Activated CD4-positive, alpha-beta memory T cell treated with anti-CD3 and anti-CD28 coated beads for 36 hours (primary cell): ENCODE measurements around the gene CARM1. TPM values are rescaled to one million over a fixed set of nuclear protein-coding genes. Genes with fewer than 3 reads are reported as not detected.

Experiments used
- CTCF ChIA-PET: fragments of 350-600 bp; sonication (Branson Sonifier 250); formaldehyde crosslinking; loops from one replicate; lab custom pipeline; 2021; ENCODE audit warnings: antibody characterized with exemption, inconsistent platforms; lab: Charles Lee
- POLR2A ChIA-PET: fragments of 350-600 bp; sonication (Branson Sonifier 250); formaldehyde crosslinking; loops from one replicate; lab custom pipeline; 2021; ENCODE audit warnings: antibody characterized with exemption; lab: Charles Lee
- DNase-seq: peaks from one replicate; pipeline ENCODE4 v3.0.0-alpha.2; 2020
- H3K27ac Mint-ChIP-seq: one replicate; pipeline ENCODE4 v1.8.0; 2021; ENCODE audit warnings: mixed read lengths
- H3K27me3 Mint-ChIP-seq: one replicate; pipeline ENCODE4 v1.8.0; 2021; ENCODE audit warnings: mixed read lengths
- H3K36me3 Mint-ChIP-seq: one replicate; pipeline ENCODE4 v1.8.0; 2021; ENCODE audit warnings: mixed read lengths
- H3K4me1 Mint-ChIP-seq: one replicate; pipeline ENCODE4 v1.8.0; 2021; ENCODE audit warnings: low read depth, mixed read lengths
- H3K4me3 Mint-ChIP-seq: one replicate; pipeline ENCODE4 v1.8.0; 2021; ENCODE audit warnings: mild to moderate bottlenecking, mixed read lengths
- H3K9me3 Mint-ChIP-seq: one replicate; pipeline ENCODE4 v1.8.0; 2021; ENCODE audit warnings: mixed read lengths
- intact Hi-C: fragments of 100-400 bp; cut with micrococcal nuclease; formaldehyde crosslinking; loops from one replicate; pipeline ENCODE4 v1.15.1; 2023
- total RNA-seq, 2 experiments: library from RNA; stranded (reverse); gene quantifications; one replicate each; pipeline ENCODE4 v1.2.3, GENCODE V29; 2021

CARM1 gene
- total RNA-seq, 2 experiments from 2014 or later: 75.0 to 78.3 TPM

DNA sequence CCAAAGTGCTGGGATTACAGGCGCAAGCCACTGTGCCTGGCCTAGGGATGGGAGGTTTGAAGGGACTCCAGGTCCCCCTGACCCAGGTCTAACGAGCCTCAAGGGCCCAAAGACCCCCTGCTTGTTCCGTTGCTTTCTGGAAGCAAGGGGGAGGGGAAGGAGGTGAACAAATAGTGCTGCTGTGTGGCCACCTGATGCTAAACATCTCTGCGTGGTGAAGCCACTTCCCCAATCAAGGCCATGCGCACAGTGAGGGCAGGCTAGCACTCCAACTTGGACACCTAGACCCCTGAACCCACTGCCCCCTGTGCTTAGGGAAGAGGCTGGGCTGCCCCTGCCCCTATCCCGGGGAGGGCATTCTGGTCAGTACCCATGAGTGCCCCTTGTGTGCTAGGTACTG lies 24.0 kb downstream of the CARM1 start:
- ChIA-PET POLR2A (no interaction called here), CTCF (no interaction called here)
- Mint-ChIP-seq H3K27ac (no peak overlapping the region), H3K4me3 (no peak overlapping the region), H3K4me1 (peaks cover 11% of the 10 kb centered on the region), H3K36me3 (no peaks in the 10 kb centered on the region), H3K27me3 (no peaks in the 10 kb centered on the region), H3K9me3 (no peaks in the 10 kb centered on the region)
- intact Hi-C loops: no loop called here
- DNase-seq: no peak

DNA sequence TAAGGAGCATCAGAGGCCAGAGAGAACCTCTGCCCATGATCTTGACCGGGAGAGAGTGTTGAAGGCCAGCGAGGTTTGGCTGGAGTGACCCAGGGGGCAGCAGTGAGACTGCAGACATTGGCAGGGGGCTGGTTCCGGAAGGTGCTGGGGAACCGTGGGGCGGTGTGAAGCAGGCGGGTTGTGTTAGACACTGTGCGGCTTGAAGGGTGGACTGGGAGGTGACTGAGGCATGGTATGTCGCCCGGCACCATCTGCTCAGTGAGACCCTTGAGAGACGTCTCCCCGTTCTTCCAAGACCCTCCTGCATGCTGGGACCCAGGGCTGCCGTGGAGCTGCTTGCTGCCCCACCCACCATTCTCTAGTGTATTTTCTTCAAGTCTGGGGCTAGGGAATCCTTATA lies 24.6 kb downstream of the CARM1 start:
- H3K36me3 Mint-ChIP-seq: no peaks in the 10 kb centered on the region
- no peaks in the 10 kb centered on the region for H3K27me3 Mint-ChIP-seq
- ChIA-PET CTCF (no interaction called here), POLR2A (no interaction called here)
- intact Hi-C loops: no loop called here
- H3K27ac Mint-ChIP-seq: no peak overlapping the region
- H3K4me3 Mint-ChIP-seq: no peak overlapping the region
- no peak for DNase-seq
- H3K9me3 Mint-ChIP-seq: no peaks in the 10 kb centered on the region
- peaks cover 11% of the 10 kb centered on the region for H3K4me1 Mint-ChIP-seq

DNA sequence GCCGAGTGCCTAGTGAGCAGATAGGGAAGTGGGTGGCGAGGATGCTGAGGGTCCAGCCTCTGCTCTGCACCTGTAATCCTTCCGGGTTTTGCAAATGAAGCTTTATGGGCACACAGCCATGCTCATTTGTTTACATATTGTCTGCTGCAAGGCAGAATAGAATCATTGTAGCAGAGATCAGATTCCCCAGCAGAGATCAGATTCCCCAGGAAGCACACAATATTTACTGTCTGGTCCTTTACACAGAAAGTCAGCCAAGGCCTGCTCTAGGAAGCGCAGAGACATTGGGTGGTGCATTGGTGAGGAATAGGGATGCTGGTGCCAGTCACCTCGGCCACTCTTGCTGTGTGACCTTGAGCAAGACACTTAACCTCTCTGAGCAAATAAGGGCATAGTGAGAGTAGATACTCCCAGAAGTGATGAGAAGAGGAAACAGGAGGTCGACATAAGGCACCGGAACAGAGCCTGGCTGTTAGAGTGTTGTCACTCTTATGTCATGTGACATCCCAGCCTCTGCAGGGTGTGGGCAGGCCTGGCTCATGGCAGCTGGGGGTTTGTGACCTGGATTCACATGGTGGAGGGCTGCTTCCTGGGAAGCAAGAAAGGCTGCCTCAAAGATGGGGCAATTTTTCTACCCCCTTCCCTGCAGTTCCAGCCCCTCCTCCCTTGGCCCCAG lies 25.6 kb downstream of the CARM1 start:
- peaks cover 11% of the 10 kb centered on the region for H3K4me1 Mint-ChIP-seq
- DNase-seq: no peak
- intact Hi-C loops: no loop called here
- H3K27ac Mint-ChIP-seq: no peak overlapping the region
- no peaks in the 10 kb centered on the region for H3K9me3 Mint-ChIP-seq
- no peaks in the 10 kb centered on the region for H3K27me3 Mint-ChIP-seq
- ChIA-PET CTCF (interaction anchor here (0.6 kb wide), 1 partner anchor 114 kb away, joined by 3 read pairs; no protein-coding TSS in a partner anchor), POLR2A (no interaction called here)
- H3K36me3 Mint-ChIP-seq: no peaks in the 10 kb centered on the region
- no peak overlapping the region for H3K4me3 Mint-ChIP-seq

DNA sequence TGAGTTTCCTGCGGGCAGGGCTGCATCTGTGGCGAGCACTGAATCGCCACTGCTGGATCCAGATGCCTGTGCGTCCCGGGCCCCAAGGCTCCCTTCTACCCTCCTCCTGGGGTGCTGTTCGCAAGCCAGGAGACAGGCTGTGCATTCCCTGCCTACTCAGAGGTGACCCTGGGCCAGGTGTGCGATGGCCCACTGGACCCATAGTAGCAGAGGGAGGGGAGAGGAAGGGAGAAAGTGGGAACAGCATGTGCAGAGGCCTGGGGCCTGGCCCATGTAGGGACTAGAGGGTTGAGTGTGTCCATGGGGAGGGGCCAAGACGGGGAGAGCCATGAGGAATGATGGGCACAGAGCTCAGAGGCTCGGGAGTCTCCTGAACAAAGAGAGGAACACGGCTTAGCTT lies 27.3 kb downstream of the CARM1 start:
- no peak overlapping the region for H3K27ac Mint-ChIP-seq
- no peak for DNase-seq
- intact Hi-C loops: no loop called here
- H3K36me3 Mint-ChIP-seq: no peaks in the 10 kb centered on the region
- ChIA-PET CTCF (no interaction called here), POLR2A (no interaction called here)
- peaks cover 11% of the 10 kb centered on the region for H3K4me1 Mint-ChIP-seq
- peaks cover 4% of the 10 kb centered on the region for H3K9me3 Mint-ChIP-seq
- no peaks in the 10 kb centered on the region for H3K27me3 Mint-ChIP-seq
- no peak overlapping the region for H3K4me3 Mint-ChIP-seq

DNA sequence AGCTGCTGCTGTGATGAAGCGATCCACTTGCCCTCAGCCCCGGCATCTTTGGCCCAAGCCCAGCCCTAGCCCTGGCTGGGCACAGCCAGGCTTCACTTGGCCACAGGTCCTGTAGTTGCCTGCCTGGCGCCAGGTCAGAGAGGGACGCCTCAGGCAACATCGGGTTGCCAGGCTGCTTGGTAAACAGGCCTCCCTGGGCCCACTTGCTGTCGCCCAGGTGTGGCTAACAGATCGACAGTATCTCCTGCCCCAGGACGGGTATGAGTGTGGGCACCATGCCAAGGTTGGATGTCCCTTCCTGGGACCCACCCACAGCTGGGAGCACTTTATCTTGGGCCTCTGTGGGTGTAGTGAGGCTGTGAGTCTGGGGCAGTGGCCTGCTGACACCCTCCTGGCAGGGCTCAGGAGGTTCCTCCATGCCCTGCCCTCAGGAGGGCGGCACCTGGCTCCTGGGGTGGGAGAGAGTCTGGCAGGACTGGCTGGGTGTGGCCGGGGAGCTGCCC lies 27.8 kb downstream of the CARM1 start:
- Mint-ChIP-seq H3K27me3 (no peaks in the 10 kb centered on the region), H3K9me3 (peaks cover 4% of the 10 kb centered on the region), H3K4me1 (peaks cover 11% of the 10 kb centered on the region), H3K4me3 (no peak overlapping the region), H3K27ac (no peak overlapping the region), H3K36me3 (no peaks in the 10 kb centered on the region)
- POLR2A ChIA-PET: no interaction called here
- intact Hi-C loops: no loop called here
- no peak for DNase-seq
- CTCF ChIA-PET: no interaction called here

DNA sequence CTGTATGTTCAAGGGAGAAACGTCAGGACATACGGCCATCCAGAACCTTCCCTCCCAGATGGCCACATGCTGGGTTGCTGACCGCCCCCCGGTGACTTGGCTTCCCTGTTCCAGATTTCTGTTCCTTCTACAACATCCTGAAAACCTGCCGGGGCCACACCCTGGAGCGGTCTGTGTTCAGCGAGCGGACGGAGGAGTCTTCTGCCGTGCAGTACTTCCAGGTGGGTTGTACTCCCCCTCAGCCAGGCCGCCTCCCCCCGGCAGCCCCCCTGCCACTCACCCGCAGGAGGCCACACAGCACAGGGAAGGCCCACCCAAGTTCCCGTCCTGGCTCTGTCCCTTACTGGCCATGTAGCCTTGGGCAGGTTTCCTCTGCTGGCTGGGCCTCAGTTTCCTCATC lies 36.6 kb downstream of the CARM1 start:
- H3K27ac Mint-ChIP-seq: no peak overlapping the region
- no peaks in the 10 kb centered on the region for H3K4me1 Mint-ChIP-seq
- peaks cover 3% of the 10 kb centered on the region for H3K9me3 Mint-ChIP-seq
- CTCF ChIA-PET: no interaction called here
- peaks cover 11% of the 10 kb centered on the region for H3K36me3 Mint-ChIP-seq
- intact Hi-C loops: no loop called here
- no peak overlapping the region for H3K4me3 Mint-ChIP-seq
- no peak for DNase-seq
- POLR2A ChIA-PET: no interaction called here
- H3K27me3 Mint-ChIP-seq: no peaks in the 10 kb centered on the region

DNA sequence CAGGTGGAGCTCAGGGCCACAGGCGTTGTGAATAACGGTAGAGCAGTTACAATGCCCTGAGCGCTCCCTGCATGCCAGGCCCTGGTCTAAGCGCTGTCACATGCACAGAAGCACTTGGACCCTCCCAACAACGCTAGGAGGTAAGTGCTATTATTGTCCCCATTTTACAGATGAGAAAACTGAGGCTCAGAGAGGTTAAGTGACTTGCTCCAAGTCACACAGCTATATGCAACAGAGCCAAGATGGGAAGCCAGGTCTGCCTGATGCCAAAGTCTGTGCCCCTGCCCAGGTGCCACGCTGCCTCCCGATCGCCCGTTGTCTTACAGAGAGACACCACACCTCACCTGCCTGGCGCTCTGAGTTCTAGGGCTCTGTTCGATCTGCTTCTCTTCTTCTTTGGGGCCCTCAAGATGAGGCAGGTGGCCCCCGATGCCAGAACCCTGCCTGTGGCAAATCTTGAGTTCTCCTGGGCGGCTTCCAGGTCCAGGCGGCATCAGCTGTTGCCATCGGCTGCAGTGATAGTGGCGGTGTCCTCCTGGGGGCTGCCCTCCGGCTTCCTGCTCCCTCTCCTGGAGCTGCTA lies 37.1 kb downstream of the CARM1 start:
- intact Hi-C loops: no loop called here
- Mint-ChIP-seq H3K9me3 (no peaks in the 10 kb centered on the region), H3K4me3 (no peak overlapping the region), H3K27me3 (no peaks in the 10 kb centered on the region), H3K36me3 (peaks cover 11% of the 10 kb centered on the region), H3K4me1 (no peaks in the 10 kb centered on the region), H3K27ac (no peak overlapping the region)
- POLR2A ChIA-PET: no interaction called here
- DNase-seq: no peak
- CTCF ChIA-PET: no interaction called here

DNA sequence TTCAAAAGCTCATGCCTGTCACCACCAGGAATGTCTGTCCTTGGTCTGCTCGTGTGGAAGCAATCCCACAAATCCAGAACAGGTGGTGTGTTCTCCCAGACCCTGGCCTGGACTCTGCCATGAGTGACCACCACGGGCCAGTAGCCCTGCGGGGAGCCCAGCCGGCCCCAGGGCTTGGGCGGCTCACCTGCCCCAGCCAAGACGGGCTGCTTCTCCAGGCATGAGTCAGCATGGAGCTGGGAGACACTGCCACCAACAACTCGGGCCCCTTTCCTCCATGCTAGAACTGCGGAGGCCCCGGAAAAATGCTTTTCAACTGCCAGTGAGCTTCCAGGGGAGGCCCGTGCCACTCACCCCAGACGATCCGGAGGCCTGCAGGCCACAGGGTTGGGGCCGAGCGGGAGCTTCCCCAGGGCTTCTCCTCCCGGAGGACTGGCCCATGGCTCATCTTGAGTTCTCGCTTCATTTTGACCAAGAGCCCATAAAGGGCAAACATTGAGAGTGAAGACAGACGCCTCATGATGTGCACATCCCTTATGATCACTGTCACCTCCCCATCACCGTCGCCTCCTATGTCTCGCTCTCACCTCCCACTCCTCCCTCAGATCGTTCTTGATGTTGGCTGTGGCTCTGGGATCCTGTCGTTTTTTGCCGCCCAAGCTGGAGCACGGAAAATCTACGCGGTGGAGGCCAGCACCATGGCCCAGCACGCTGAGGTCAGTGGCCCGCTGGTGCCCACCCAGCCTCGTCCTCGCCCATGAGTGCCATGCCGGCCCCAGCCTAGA lies 40.4 kb downstream of the CARM1 start:
- POLR2A ChIA-PET: interaction anchor here (0.5 kb wide), 1 partner anchor 19 kb away, joined by 3 read pairs; no protein-coding TSS in a partner anchor
- peaks cover 11% of the 10 kb centered on the region for H3K36me3 Mint-ChIP-seq
- no peak overlapping the region for H3K27ac Mint-ChIP-seq

DNA sequence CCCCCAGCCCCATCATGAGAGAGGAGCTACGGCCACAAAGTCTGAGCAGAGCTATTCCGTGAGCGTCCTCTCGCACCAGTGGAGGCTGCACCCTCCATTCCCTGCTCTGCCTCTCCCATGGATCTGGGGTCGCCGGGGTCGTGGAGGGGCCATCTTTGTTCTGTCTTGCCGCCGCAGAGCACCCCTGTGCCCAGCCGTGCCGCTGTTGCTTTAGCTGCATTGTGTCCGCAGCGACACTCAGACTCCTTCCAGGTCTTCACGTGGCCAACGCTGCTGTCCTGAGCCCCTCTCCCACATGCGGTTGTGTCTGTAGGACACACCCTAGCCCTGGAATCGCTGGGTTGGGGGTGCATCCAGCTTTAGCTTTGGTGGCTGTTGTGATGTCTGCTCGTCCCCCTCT lies 41.3 kb downstream of the CARM1 start:
- Mint-ChIP-seq H3K27ac (no peak overlapping the region), H3K27me3 (no peaks in the 10 kb centered on the region), H3K4me3 (no peak overlapping the region), H3K4me1 (no peaks in the 10 kb centered on the region), H3K9me3 (no peaks in the 10 kb centered on the region), H3K36me3 (peaks cover 11% of the 10 kb centered on the region)
- DNase-seq: no peak
- intact Hi-C loops: no loop called here
- CTCF ChIA-PET: interaction anchor here (0.6 kb wide), 1 partner anchor 427 kb away, joined by 5 read pairs; no protein-coding TSS in a partner anchor
- POLR2A ChIA-PET: interaction anchor here (0.5 kb wide), 1 partner anchor 18 kb away, joined by 3 read pairs; no protein-coding TSS in a partner anchor

More for the DNA sequence above, 40.4 kb downstream of the CARM1 start:
- intact Hi-C loops: no loop called here
- Mint-ChIP-seq H3K4me1 (no peaks in the 10 kb centered on the region), H3K9me3 (no peaks in the 10 kb centered on the region), H3K4me3 (no peak overlapping the region), H3K27me3 (no peaks in the 10 kb centered on the region)
- CTCF ChIA-PET: interaction anchor here (1.5 to 2.0 kb wide), 2 partner anchors 25 to 48 kb away, joined by 3 to 5 read pairs; no protein-coding TSS in a partner anchor
- no peak for DNase-seq

DNA sequence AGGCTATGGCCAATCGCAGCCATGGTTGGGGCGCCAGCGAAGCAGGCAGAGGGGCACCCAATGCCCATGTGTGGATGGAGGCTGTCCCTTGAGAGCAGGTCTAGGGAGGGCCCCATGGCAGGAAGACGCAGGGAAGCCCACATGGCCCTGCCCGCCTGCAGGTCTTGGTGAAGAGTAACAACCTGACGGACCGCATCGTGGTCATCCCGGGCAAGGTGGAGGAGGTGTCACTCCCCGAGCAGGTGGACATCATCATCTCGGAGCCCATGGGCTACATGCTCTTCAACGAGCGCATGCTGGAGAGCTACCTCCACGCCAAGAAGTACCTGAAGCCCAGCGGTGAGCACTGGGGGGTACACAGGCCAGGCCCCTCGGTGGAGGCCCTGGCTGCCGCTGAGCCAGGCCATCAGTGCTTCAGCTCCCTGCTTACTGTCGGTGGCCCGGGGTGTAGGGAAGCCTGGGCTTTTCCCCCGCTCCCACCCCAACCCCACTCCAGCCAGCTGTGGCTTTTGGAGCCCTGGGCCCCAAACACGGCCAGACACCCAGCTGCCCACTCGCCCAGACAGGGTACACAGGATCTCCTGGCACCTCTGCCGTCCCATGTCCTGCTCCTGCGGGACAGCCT lies 42.5 kb downstream of the CARM1 start:
- CTCF ChIA-PET: interaction anchor here (0.7 kb wide), 1 partner anchor 122 kb away, joined by 3 read pairs; no protein-coding TSS in a partner anchor
- intact Hi-C loops: no loop called here
- no peaks in the 10 kb centered on the region for H3K27me3 Mint-ChIP-seq
- no peaks in the 10 kb centered on the region for H3K4me1 Mint-ChIP-seq
- POLR2A ChIA-PET: no interaction called here
- H3K9me3 Mint-ChIP-seq: no peaks in the 10 kb centered on the region
- H3K36me3 Mint-ChIP-seq: peaks cover 14% of the 10 kb centered on the region
- no peak overlapping the region for H3K27ac Mint-ChIP-seq
- DNase-seq: no peak
- H3K4me3 Mint-ChIP-seq: no peak overlapping the region

DNA sequence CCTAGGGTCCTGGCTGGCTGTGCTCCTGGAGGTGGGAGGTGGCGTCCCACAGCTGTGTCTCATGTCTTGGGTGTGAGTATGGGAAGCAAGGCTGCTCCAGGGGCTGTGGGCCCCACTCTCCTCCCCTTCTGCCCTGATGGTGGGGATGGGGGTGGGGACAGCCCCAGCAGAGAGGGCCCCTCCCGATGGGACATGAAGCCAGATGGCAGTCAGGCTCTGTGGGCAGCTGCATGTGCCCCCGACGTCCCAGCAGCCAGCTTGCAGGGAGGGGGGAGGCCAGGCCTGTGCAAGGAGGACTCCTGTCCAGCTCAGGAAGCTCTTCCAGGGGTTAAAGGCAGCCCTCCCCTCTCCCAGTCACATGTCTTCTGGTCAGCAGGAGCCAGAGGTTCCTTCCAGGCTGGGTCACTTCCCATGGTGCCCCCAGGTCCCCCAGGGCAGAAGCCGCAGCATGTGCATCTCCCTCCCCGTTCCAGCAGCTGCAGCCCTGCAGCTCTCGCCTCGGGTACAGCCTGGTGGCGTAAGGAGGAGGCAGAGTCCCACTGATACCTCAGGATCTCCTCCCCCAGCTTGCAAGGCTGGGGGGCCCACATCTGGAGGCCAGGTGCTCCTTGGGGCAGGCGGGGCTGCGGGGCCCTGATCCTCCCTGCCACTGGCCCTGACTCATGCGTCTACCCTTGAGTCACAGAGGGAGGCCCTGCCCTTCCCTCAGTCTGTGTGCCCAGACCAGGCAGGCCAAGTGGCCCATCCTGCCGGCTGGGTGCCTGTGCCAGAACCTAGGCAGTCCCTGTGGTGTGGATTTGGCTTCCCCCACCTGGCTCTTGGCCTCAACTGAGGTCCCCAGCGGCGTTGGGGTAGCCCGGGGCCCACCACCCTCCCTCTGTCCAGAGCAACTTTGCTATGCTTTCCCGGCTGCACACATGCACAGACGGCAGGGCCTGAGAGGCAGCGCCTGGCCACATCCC lies 44.1 kb downstream of the CARM1 start:
- no peak for DNase-seq
- no peaks in the 10 kb centered on the region for H3K4me1 Mint-ChIP-seq
- ChIA-PET CTCF (no interaction called here), POLR2A (no interaction called here)
- no peak overlapping the region for H3K4me3 Mint-ChIP-seq
- H3K27ac Mint-ChIP-seq: no peak overlapping the region
- intact Hi-C loops: no loop called here
- no peaks in the 10 kb centered on the region for H3K27me3 Mint-ChIP-seq
- no peaks in the 10 kb centered on the region for H3K9me3 Mint-ChIP-seq
- H3K36me3 Mint-ChIP-seq: peaks cover 14% of the 10 kb centered on the region
